Hepatocyte (in vitro differentiated cells): ENCODE data around the gene ZNF605.

Source experiments
- EZH2 ChIP-seq: fragments of 200-600 bp; sonication (generic); IDR thresholded peaks from 2 replicates; pipeline ENCODE4 v1.6.1; 2016; ENCODE audit warnings: antibody characterized with exemption, mild to moderate bottlenecking, borderline replicate concordance
- EZH2phosphoT487 ChIP-seq: fragments of 200-600 bp; sonication (generic); IDR thresholded peaks from one replicate; pipeline ENCODE4 v1.6.1; 2018; ENCODE audit warnings: antibody characterized with exemption, mild to moderate bottlenecking, low read depth, moderate library complexity; ENCODE audit not compliant: unreplicated experiment, severe bottlenecking
- TF ChIP-seq, protein P1 (sequence below): fragments of 200-600 bp; sonication (generic); IDR thresholded peaks from 2 replicates; pipeline ENCODE4 v1.5.1; 2016; ENCODE audit warnings: antibody characterized with exemption, mild to moderate bottlenecking; ENCODE audit not compliant: poor library complexity

DNA sequence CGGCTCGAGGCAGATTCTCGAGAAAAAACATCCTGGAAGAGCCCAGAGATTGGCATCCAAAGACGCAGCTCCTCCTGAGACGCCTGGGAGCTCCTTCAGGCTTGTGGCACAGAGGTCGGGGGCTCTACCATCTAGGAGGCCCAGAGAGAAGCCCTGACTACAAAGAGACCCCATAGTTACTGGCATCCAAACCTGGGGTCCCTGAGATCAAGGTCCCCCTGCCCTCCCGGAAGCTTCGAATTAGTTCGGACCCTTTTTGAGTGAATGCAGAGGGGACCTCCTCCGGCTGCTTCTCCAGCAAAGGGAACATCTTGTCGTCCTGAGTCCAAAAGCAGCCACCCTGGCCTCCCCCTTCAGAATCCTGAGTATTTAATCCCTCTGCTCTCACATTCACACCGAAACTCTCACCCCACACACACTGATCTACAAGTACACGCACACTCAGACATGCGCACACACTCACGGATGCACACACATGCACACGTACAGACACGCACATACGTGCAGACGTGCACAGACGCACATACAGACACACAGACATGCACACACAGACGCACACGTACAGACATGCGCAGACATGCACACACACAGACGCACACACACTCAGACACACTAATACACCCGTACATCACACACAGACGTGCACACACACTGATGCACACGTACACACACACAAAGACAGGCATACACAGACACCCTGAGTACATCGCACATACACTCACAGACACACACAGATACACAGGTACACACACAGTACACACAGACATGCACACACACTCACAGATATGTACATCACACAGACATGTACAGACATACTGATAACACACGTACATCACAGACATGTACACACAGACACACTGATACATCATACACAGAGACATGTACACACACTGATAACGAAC, 5.9 kb downstream of the ZNF605 start:
- TF ChIP-seq, protein P1, sequence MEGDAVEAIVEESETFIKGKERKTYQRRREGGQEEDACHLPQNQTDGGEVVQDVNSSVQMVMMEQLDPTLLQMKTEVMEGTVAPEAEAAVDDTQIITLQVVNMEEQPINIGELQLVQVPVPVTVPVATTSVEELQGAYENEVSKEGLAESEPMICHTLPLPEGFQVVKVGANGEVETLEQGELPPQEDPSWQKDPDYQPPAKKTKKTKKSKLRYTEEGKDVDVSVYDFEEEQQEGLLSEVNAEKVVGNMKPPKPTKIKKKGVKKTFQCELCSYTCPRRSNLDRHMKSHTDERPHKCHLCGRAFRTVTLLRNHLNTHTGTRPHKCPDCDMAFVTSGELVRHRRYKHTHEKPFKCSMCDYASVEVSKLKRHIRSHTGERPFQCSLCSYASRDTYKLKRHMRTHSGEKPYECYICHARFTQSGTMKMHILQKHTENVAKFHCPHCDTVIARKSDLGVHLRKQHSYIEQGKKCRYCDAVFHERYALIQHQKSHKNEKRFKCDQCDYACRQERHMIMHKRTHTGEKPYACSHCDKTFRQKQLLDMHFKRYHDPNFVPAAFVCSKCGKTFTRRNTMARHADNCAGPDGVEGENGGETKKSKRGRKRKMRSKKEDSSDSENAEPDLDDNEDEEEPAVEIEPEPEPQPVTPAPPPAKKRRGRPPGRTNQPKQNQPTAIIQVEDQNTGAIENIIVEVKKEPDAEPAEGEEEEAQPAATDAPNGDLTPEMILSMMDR, result no peak
- no peak for TF ChIP-seq EZH2
- TF ChIP-seq EZH2phosphoT487, result no peak
